CD4-positive, alpha-beta T cell treated with Interleukin-17A for 4 hours (primary cell): ENCODE data around the gene SLPI.

ENCODE experiments used
- DNase-seq: peaks from one replicate; pipeline ENCODE4 v3.0.0-alpha.2; 2020; ENCODE audit warnings: mixed read lengths

The SLPI gene

GRCh38 chr20:45269754-45270270 is 15.4 kb upstream of the SLPI start:
- no peak for DNase-seq

GRCh38 chr20:45269056-45269455 is 14.7 kb upstream of the SLPI start:
- no peak for DNase-seq

DNA sequence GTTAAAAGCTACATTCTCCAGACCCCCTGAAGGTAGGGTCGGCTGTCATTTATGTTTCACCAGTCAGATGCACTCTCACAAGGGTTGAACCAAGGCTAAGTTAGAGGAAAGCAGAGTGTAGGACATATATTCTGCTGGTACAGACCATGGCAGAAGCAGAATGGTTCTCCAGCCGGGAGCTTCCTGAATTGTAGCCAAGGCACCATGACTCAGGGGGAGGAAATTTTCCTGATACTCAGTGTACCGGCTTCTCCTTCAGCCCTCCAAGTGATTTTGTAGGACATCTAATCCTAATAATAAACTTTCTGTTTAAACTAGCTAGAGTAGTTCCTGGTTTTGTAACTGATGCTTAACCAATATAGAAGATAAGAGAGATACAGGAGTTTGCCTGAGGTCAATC is 14.2 kb upstream of the SLPI start:
- DNase-seq = no peak

- no peak for DNase-seq
Observed at GRCh38 chr20:45266977-45267376, 12.6 kb upstream of the SLPI start.

GRCh38 chr20:45263556-45264266 is 9.3 kb upstream of the SLPI start:
- no peak for DNase-seq

DNA sequence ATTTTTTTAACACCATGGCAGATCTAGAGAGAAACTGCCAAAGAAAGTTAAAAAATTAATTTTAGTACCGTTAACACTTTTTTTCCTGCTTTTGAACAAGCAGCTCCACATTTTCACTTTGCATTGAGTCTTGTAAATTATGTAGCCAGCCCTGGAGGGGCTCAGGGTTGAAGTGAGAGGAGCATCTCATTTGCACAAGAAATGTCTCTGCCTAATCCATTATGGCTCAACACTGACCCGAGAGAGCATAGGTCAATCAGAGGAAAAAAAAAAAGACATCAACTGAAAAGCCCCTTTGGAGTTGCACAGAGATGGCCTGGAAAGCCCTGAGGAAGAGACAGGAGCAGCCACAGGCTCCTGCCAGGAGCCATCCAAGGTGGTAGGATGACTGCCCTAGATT is 4.3 kb upstream of the SLPI start:
- DNase-seq = no peak

DNA sequence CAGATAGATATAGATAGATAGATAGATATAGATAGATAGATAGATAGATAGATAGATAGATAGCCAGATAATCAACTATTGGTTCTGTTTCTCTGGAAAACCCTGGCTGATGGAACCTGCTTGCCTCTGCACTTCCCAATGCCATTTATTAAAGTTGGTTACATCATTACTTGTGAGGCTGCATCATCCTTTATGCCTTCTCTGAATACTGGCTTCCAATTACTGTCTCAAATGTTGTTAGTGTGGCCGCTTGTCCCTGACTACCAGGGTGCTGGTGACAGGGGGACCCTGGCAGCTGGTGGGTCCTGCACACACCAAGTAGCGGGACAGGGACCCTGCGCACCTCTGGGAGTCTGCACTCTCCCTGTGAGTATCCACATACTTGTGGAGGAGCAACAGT is 3.9 kb upstream of the SLPI start:
- no peak for DNase-seq

- no peak for DNase-seq
Observed at GRCh38 chr20:45257711-45258110, 3.3 kb upstream of the SLPI start.

DNA sequence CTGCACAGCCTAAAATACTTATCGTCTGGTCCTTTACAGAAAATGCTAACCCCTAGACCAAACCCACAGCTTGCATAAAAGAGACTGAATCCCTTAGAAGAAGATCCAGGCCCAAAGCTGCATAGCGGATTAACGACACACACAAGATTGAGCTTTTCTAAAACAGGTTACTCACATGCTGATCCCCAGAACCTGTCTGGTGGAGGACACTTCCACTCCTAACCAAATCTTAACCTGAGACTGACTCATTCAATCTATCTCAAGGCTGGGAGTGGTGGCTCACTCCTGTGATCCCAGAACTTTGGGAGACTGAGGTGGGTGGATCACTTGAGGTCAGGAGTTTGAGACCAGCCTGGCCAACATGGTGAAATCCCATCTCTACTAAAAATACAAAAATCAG is 2.8 kb upstream of the SLPI start:
- DNase-seq = no peak

DNA sequence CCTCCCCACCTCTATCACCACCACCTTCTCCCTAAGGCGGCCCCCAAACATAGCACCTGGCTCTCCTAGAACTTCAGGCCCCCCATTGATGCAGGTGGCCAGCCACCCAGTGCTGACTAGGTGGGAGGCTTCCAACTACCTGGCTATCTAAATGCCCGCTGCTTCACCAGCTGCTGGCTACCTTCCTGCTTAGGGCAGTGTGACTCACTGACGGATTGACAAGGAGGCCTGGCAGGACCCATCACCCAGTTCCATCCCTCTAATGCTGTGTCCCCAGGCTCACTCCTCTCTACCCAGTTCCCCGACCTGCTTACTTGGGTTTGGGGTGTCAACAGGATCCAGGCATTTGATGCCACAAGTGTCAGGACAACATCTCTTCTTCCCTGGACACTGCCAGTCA is 1.1 kb downstream of the SLPI start:
- DNase-seq = no peak

- no peak for DNase-seq
Observed at GRCh38 chr20:45251884-45252560, 2.3 kb downstream of the SLPI start.

DNA sequence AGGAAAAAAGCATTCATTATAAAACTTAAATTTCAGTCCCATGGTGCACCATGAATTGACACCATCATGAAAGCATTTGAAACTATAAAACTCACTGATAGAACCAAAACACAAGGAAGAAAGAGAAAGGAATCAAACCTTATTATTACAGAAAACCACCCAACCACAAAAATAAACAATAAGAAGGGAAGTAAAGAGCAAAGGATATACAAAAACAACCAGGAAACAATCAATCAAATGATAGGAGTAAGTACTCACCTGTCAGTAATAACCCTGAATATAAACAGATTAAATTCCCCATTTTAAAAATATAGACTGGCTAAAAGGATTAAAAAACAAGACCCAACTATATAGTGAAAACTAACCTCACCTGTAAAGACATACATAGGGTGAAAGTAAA is 5.8 kb downstream of the SLPI start:
- DNase-seq = no peak

DNA sequence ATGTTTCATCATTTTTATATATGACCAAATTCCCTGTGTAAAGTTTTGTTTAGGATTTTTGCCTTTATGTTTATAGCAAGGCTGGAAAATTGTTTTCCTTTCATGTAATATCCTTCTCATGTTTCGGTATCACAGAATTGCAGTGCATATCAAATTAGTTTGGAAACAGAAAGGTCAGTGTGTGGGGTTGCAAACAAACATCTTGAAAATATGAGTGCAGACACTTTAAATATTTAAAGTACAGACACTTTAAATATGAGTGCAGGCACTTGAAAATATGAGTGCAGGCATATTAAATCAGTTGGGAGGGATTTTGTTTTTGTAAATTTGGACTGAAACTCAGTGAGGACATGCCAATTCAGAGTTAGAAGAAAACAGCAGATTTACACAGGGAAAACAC is 6.5 kb downstream of the SLPI start:
- no peak for DNase-seq

DNA sequence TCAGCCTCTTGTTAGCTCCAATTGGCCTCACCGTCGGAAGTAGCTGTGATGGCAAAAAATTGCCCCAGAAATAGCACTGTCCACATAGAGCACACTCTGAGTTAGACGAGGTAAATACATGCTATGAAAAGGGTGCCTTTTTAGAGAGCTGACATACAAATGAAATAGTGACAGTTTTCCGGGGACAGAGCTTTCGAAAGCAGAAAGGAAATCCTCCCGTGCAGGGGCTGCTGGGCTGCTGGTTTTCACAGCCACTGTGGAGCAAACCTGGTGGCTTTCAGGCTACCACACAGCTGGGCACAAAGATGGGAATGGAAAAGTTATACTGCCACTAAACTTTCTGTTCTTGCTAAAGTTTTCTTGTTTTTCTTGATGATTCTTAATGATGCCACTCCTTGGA is 8.3 kb downstream of the SLPI start:
- DNase-seq = no peak

DNA sequence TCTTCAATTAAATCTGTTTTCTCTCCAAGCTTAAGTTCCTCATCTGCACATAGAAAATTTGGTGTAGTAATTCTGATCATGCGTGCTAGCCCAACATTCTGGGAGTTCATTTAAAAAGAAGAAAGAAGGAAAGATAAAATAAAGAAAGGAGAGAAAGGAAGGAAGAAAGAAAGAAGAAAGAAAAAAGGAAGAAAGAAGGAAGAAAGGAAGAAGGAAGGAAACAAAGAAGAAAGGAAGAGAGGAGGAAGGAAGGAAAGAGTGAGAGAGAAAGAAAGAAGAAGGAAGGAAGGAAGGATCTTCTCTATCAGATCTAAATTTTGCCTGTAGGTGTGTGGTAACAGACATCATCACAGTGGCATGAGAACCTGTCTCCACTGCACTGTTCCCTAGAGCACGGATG is 16.2 kb downstream of the SLPI start:
- no peak for DNase-seq

GRCh38 chr20:45235995-45236394 is 18.4 kb downstream of the SLPI start:
- no peak for DNase-seq

- no peak for DNase-seq
Observed at GRCh38 chr20:45230631-45231030, 23.7 kb downstream of the SLPI start.

DNA sequence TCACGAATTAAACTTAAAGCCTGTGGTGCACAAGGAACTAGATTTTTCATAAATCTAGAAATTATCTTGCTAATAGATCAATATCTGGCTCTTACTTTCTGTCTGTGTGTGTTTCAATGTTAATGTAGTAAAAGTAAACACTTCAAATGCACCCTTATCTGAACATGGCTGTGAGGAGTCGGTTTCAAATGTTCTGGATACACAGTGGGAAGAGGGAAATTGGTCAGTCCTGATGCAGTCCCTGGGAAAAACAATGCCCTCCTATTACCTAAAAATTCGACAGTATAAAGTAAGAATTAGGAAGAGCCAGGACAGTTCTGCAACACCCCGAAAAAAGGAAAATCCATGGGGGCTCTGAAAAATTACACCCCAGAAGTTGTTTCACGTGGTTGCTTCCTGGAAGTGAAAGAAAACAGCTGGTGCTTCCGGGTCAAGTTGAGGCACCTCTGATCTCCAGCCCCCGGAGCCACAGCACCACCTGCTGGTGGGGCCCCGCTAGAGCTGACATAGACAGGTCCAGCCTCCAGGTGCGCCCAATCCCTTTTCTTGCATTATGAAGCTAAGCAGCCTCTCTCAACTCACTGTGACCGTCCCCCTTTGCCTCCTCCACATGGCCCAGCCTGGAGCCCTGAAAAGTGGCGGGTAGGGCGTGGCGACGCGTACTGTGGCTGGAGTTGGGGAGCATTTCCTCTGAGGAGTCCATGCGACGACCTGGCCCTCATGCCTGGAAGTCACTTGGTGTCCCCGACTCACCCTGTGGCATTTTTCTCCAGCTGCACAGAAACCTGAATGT is 24.9 kb downstream of the SLPI start:
- peak; percentile 17 for DNase-seq

DNA sequence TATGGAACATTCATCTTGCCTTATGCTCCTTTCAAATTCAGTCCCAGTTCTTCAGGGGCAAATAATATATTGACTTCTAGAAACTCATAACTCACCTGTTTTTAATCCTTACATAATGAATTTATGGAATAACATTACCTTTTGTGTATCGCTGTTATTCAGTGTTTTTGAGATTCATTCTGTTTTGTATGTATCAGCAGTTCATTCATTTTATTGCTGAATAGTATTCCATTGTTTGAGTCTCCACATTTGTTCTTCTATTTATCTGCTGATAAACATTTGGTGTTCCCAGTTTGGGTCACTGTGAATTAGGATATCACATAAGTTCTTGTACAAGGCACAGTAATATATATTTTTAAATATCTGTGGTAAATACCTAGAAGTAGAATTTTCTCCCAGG is 28.1 kb downstream of the SLPI start:
- DNase-seq = no peak

DNA sequence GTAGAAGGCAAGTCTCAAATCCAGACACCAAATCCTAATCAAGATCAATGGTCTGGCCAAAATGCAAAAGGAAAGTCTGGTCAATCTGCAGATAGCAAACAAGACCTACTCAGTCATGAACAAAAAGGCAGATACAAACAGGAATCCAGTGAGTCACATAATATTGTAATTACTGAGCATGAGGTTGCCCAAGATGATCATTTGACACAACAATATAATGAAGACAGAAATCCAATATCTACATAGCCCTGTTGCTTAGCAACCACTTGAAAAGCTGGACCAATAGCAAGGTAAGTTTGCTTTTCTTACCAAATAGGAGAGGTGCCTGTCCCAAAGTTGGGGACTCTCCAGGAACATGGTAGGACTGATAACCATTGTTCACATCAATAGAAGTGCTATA is 31.2 kb downstream of the SLPI start:
- no peak for DNase-seq

- DNase-seq = no peak
Observed at GRCh38 chr20:45221076-45221475, 33.3 kb downstream of the SLPI start, which contains the start of gene SEMG2. SEMG2 (plus strand) TSS chr20:45221373; CDS start chr20:45221390, 17 bp downstream.

- DNase-seq = no peak
Observed at GRCh38 chr20:45218636-45219035, 35.7 kb downstream of the SLPI start.

- DNase-seq = no peak
Observed at GRCh38 chr20:45218124-45218523, 36.2 kb downstream of the SLPI start.

DNA sequence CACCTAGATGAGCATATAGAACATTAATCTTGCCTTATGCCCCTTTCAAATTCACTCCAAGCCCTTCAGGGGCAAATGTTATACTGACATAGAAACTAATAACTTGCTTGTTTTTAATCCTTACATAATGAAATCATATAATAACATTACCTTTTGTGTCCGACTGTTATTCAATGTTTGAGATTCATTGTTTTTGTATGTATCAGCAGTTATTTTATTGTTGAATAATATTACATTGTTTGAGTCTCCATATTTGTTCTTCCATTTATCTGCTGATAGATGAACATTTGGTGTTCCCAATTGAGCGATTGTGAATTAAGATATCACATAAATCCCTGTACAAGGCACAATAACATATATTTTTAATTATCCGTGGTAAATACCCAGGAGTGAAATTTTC is 41.5 kb downstream of the SLPI start:
- DNase-seq = no peak
